ENCODE results near the gene RAB38.

The RAB38 gene

GRCh38 chr11:88086297-88086696, 88.9 kb downstream of the RAB38 start:
- no peak overlapping the region for H3K4me3 ChIP-seq (replicated peaks; ENCODE audit: insufficient read depth, low read length)
- no peak for DNase-seq (ENCODE audit: low read depth in 1 of 2, low spot score in 1 of 2)
- TF ChIP-seq CTCF (IDR thresholded peaks at IDR 0.05; ENCODE audit: insufficient read depth, low read length) = no peak
- no peak for TF ChIP-seq REST (IDR thresholded peaks at IDR 0.05; ENCODE audit: insufficient replicate concordance, low read depth)
- no peak for TF ChIP-seq POLR2AphosphoS5 (IDR thresholded peaks at IDR 0.05; ENCODE audit: low read depth)
- TF ChIP-seq GABPA (IDR thresholded peaks at IDR 0.05; ENCODE audit: low read depth) = no peak
- TF ChIP-seq SPI1 (IDR thresholded peaks at IDR 0.05; ENCODE audit: borderline replicate concordance, low read depth) = no peak
- H3K27ac ChIP-seq (replicated peaks) = no peak overlapping the region
- H3K27me3 ChIP-seq (ENCODE audit: insufficient read depth, poor library complexity, severe bottlenecking) = no peaks in the 10 kb centered on the region

GRCh38 chr11:88070437-88070836, 104.8 kb downstream of the RAB38 start:
- no peak for TF ChIP-seq CTCF (IDR thresholded peaks at IDR 0.05; ENCODE audit: insufficient read depth, low read length)
- no peak for TF ChIP-seq GABPA (IDR thresholded peaks at IDR 0.05; ENCODE audit: low read depth)
- no peak for TF ChIP-seq POLR2AphosphoS5 (IDR thresholded peaks at IDR 0.05; ENCODE audit: low read depth)
- TF ChIP-seq REST (IDR thresholded peaks at IDR 0.05; ENCODE audit: insufficient replicate concordance, low read depth) = no peak
- TF ChIP-seq SPI1 (IDR thresholded peaks at IDR 0.05; ENCODE audit: borderline replicate concordance, low read depth) = no peak
- no peak overlapping the region for H3K27ac ChIP-seq (replicated peaks)
- DNase-seq (ENCODE audit: low read depth in 1 of 2, low spot score in 1 of 2) = no peak
- no peak overlapping the region for H3K4me3 ChIP-seq (replicated peaks; ENCODE audit: insufficient read depth, low read length)
- no peaks in the 10 kb centered on the region for H3K27me3 ChIP-seq (ENCODE audit: insufficient read depth, poor library complexity, severe bottlenecking)

- TF ChIP-seq SPI1 (IDR thresholded peaks at IDR 0.05; ENCODE audit: borderline replicate concordance, low read depth) (no peak), CTCF (IDR thresholded peaks at IDR 0.05; ENCODE audit: insufficient read depth, low read length) (no peak), GABPA (IDR thresholded peaks at IDR 0.05; ENCODE audit: low read depth) (no peak), REST (IDR thresholded peaks at IDR 0.05; ENCODE audit: insufficient replicate concordance, low read depth) (no peak), POLR2AphosphoS5 (IDR thresholded peaks at IDR 0.05; ENCODE audit: low read depth) (no peak)
- no peak overlapping the region for H3K4me3 ChIP-seq (replicated peaks; ENCODE audit: insufficient read depth, low read length)
- DNase-seq (ENCODE audit: low read depth in 1 of 2, low spot score in 1 of 2) = no peak
- H3K27ac ChIP-seq (replicated peaks) = no peak overlapping the region
- H3K27me3 ChIP-seq (ENCODE audit: insufficient read depth, poor library complexity, severe bottlenecking) = no peaks in the 10 kb centered on the region
Observed at GRCh38 chr11:88068848-88069554, 106.2 kb downstream of the RAB38 start.
